ENCODE results near the gene ZBTB49. TPM values are rescaled to one million over a fixed set of nuclear protein-coding genes. Genes with fewer than 3 reads are reported as not detected.

ZBTB49 gene, protein sequence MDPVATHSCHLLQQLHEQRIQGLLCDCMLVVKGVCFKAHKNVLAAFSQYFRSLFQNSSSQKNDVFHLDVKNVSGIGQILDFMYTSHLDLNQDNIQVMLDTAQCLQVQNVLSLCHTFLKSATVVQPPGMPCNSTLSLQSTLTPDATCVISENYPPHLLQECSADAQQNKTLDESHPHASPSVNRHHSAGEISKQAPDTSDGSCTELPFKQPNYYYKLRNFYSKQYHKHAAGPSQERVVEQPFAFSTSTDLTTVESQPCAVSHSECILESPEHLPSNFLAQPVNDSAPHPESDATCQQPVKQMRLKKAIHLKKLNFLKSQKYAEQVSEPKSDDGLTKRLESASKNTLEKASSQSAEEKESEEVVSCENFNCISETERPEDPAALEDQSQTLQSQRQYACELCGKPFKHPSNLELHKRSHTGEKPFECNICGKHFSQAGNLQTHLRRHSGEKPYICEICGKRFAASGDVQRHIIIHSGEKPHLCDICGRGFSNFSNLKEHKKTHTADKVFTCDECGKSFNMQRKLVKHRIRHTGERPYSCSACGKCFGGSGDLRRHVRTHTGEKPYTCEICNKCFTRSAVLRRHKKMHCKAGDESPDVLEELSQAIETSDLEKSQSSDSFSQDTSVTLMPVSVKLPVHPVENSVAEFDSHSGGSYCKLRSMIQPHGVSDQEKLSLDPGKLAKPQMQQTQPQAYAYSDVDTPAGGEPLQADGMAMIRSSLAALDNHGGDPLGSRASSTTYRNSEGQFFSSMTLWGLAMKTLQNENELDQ
- 1 to 10 TPM; 4.8 to 6.3 TPM for total RNA-seq

DNA sequence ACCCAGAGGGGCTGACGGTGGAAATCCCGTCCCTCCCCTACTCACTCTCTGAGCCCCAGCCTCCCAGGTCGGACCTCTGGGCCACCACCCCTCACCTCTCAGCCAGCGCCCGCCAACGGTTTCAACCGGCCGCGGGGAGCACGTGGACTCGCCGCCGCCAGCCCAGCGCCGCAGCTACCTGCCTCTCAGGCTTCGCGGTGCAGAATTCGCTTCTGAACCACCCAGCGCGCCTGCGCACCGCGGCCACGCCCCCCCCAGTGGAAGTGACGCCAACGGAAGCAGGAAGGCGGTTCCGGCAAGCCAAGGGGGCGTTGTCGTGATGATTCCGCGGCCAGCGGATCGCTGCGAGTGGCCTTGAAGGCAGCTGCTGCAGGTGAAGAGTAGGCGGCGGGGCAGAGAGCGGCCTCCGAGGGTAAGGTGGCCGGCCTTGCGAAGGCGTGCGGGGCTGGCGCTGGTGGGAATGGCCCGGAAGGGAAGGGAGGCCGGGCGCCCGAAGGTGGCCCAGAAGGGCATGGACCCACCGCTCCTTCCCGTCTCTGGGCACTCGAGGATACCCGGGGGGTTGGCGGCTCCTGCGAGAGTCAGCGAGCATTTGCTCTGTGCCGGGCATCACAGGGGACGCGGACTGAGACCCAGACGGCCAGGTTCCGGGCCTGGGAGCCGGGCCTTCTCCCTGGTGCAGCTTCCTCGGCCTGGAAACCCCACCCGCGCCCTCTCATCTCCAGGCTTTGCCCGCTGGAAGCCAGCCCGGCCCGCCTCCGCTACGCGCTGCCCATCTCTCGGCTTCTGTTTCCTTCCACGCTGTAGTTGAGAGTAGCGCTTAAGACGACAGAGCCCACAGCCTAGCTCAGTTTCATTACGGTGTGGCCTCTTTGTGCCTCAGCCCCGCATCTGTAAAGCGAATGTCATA, at the start of gene ZBTB49, which contains the start of gene LYAR:
ZBTB49 (plus strand) TSS at position 311 of the 910 bp plus-strand sequence. CDS start 9,695 bp downstream, outside the sequence.
LYAR (minus strand) TSS at position 214 of the 910 bp plus-strand sequence. CDS start 6,412 bp downstream, outside the sequence.
- DNase-seq (peak; percentile 96), ATAC-seq (peak; percentile 93)
- H3K4me3 Mint-ChIP-seq = peak within 1 kb of the TSS; percentile 94
- H3K9me3 Mint-ChIP-seq = no peaks in the 10 kb centered on the region
- intact Hi-C loops (cut with micrococcal nuclease) = loop anchor here (2.0 kb wide), 1 partner anchor 45 kb away; no protein-coding TSS in a partner anchor
- H3K27ac Mint-ChIP-seq = peak within 1 kb of the TSS; percentile 89
- no peaks in the 10 kb centered on the region for H3K27me3 Mint-ChIP-seq
- TF ChIP-seq, protein P1, sequence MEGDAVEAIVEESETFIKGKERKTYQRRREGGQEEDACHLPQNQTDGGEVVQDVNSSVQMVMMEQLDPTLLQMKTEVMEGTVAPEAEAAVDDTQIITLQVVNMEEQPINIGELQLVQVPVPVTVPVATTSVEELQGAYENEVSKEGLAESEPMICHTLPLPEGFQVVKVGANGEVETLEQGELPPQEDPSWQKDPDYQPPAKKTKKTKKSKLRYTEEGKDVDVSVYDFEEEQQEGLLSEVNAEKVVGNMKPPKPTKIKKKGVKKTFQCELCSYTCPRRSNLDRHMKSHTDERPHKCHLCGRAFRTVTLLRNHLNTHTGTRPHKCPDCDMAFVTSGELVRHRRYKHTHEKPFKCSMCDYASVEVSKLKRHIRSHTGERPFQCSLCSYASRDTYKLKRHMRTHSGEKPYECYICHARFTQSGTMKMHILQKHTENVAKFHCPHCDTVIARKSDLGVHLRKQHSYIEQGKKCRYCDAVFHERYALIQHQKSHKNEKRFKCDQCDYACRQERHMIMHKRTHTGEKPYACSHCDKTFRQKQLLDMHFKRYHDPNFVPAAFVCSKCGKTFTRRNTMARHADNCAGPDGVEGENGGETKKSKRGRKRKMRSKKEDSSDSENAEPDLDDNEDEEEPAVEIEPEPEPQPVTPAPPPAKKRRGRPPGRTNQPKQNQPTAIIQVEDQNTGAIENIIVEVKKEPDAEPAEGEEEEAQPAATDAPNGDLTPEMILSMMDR (IDR thresholded peaks at IDR 0.05) = no peak
- H3K4me1 Mint-ChIP-seq (ENCODE audit: low read depth) = peaks cover 45% of the 10 kb centered on the region
- CTCF ChIA-PET = no interaction called here
- POLR2A ChIA-PET = interaction anchor here (1.0 to 1.6 kb wide), 3 partner anchors 9 to 42 kb away, joined by 3 to 5 read pairs (median 3); partner anchors contain the start of gene TMEM128
- H3K36me3 Mint-ChIP-seq (ENCODE audit: low read depth) = peaks cover 25% of the 10 kb centered on the region

DNA sequence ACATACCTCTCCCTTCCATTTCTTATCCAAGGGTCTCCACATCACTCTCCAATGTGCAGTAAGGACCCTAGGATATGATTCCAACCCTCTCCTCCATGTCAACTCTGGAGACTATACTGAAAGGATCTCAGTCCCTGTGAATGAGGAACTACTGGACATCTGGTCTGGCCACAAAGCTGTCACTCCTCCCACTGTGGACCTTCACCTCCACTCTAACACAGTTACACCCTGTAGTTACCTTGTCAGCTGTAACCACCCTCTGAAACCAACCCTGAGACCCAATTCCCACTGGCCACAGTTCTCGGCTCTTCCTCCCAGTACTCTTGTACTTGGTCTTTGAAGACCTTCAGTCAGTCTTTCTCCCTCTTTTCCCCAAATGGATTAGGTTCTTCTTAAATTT, 44.9 kb upstream of the ZBTB49 start:
- ATAC-seq (no peak), DNase-seq (no peak)
- H3K27ac Mint-ChIP-seq = peak overlapping the region; percentile 18
- H3K9me3 Mint-ChIP-seq = no peaks in the 10 kb centered on the region
- ChIA-PET POLR2A (no interaction called here), CTCF (interaction anchor here (1.5 kb wide), 1 partner anchor 14 kb away, joined by 4 read pairs; no protein-coding TSS in a partner anchor)
- no peaks in the 10 kb centered on the region for H3K27me3 Mint-ChIP-seq
- H3K36me3 Mint-ChIP-seq (ENCODE audit: low read depth) = peaks cover 30% of the 10 kb centered on the region
- TF ChIP-seq, protein P1 (IDR thresholded peaks at IDR 0.05) = no peak
- H3K4me1 Mint-ChIP-seq (ENCODE audit: low read depth) = peaks cover 25% of the 10 kb centered on the region
- intact Hi-C loops (cut with micrococcal nuclease) = no loop called here
- no peak overlapping the region for H3K4me3 Mint-ChIP-seq

DNA sequence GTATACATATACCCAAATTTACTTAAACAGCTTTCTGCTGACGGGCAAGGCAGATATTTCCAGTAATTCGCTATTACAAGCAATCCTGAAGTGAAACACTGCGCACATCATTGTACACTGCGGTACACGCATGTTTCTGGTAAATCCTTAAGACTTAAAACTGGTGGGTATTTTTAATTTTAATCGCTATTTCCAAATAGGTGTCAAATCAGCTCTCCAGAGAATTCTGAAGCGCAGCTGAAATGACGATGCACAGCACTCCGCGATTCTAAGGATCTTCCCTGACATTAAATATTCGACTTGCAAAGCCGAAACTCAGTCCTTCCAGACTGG, 42.4 kb upstream of the ZBTB49 start:
- ChIA-PET CTCF (interaction anchor here (1.3 to 1.9 kb wide), 4 partner anchors 12 to 96 kb away, joined by 5 to 14 read pairs (median 7); no protein-coding TSS in a partner anchor), POLR2A (interaction anchor here (0.5 to 1.4 kb wide), 9 partner anchors 12 to 272 kb away, joined by 3 to 5 read pairs (median 3); no protein-coding TSS in a partner anchor)
- Mint-ChIP-seq H3K4me1 (ENCODE audit: low read depth) (peaks cover 25% of the 10 kb centered on the region), H3K4me3 (peak overlapping the region; percentile 98), H3K27me3 (no peaks in the 10 kb centered on the region), H3K36me3 (ENCODE audit: low read depth) (peaks cover 22% of the 10 kb centered on the region), H3K27ac (peak overlapping the region; percentile 98), H3K9me3 (no peaks in the 10 kb centered on the region)
- DNase-seq = no peak
- intact Hi-C loops (cut with micrococcal nuclease) = no loop called here
- TF ChIP-seq, protein P1 (IDR thresholded peaks at IDR 0.05) = no peak
- no peak for ATAC-seq

DNA sequence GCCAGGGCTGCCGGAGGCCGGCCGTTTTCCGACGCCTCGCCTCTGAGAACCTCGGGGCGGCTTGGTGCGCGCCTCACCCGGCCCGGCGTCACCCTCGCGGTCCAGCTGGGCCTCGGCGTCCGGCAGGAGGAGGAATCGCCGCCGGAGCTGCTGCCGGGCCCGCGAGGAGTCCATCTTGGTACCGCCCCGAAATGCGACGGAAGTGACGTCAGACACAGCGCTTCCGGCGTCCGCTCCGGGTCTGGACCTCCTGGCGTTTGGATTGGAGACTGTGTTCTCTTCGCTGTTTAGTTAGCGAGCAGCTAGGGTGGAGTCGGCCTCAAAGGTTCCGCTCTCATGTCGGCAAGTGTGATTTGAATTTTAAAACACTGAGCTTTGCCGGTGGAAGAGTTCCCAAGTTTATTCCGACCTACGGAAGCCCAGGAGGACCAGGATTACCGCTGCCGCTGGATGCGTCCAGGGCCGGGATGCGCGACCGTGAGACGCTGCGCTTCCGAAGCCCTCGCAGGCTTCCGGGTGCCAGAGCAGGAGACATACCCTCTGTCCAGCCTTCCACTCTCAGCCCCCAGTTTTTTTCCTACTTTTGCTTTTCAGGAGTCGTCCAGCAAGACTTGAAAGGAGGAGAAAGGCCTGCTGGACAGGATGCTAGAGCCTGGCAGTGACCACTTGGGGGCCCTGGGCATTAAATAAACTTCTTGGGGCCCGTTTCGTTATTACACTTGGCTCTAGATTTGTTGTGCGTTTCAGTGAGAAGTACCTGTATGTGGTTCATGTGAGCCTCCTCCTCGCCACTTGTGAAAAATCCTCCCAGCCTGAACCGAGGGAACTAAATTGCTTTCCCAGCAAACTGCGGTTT, 41.8 kb upstream of the ZBTB49 start, which contains the start of gene TMEM128:
TMEM128 (minus strand) TSS at position 195 of the 856 bp plus-strand sequence; CDS start at position 174, 21 bp downstream.
- TF ChIP-seq, protein P1 (IDR thresholded peaks at IDR 0.05) = peak; percentile 16
- DNase-seq (peak; percentile 95), ATAC-seq (peak; percentile 98)
- H3K36me3 Mint-ChIP-seq (ENCODE audit: low read depth) = peaks cover 20% of the 10 kb centered on the region
- intact Hi-C loops (cut with micrococcal nuclease) = no loop called here
- H3K4me1 Mint-ChIP-seq (ENCODE audit: low read depth) = peaks cover 25% of the 10 kb centered on the region
- peak within 1 kb of the TSS; percentile 98 for H3K27ac Mint-ChIP-seq
- CTCF ChIA-PET = interaction anchor here (0.9 to 1.9 kb wide), 7 partner anchors 11 to 95 kb away, joined by 3 to 14 read pairs (median 5); no protein-coding TSS in a partner anchor
- peak within 1 kb of the TSS; percentile 98 for H3K4me3 Mint-ChIP-seq
- no peaks in the 10 kb centered on the region for H3K27me3 Mint-ChIP-seq
- POLR2A ChIA-PET = interaction anchor here (0.7 to 1.4 kb wide), 10 partner anchors 12 to 272 kb away, joined by 3 to 5 read pairs (median 3); partner anchors contain the start of genes LYAR and ZBTB49
- no peaks in the 10 kb centered on the region for H3K9me3 Mint-ChIP-seq
